Testis (tissue), 3 donors: ENCODE results near the gene DUSP22. TPM values are rescaled to one million over a fixed set of nuclear protein-coding genes. Genes with fewer than 3 reads are reported as not detected.
"Not testable (repeated sequence)": the region's sequence is repeated elsewhere in the genome, so short reads cannot be mapped to it uniquely, and the experiment has no call there.

Source experiments
- DNase-seq: peaks from one replicate; pipeline ENCODE4 v3.0.0-alpha.2; 2019
- H3K27ac ChIP-seq, 2 donors: fragments of 200-600 bp; sonication (generic); one replicate each; pipeline ENCODE4 v1.5.1; 2019
- H3K27me3 ChIP-seq: fragments of 200-600 bp; sonication (generic); one replicate; pipeline ENCODE4 v1.5.1; 2019
- H3K36me3 ChIP-seq: fragments of 200-600 bp; sonication (generic); one replicate; pipeline ENCODE4 v1.5.1; 2017; ENCODE audit warnings: low read depth; ENCODE audit errors: missing control alignments
- H3K4me1 ChIP-seq: fragments of 200-600 bp; sonication (generic); one replicate; pipeline ENCODE4 v1.5.1; 2019
- H3K4me3 ChIP-seq, 2 donors: fragments of 200-600 bp; sonication (generic); one replicate each; pipeline ENCODE4 v1.5.1; 2017 to 2019
- H3K9me3 ChIP-seq: fragments of 200-600 bp; sonication (generic); one replicate; pipeline ENCODE4 v1.5.1; 2017
- CTCF ChIP-seq, 3 experiments: fragments of 450-650 bp in 2 of 3; fragments of 200-600 bp in 1 of 3; sonication (generic) in 1 of 3; IDR thresholded peaks; one replicate each; pipeline ENCODE4 v1.5.1; 2016 to 2019; ENCODE audit warnings: antibody characterized with exemption in 3 of 3, mild to moderate bottlenecking in 2 of 3, moderate library complexity in 1 of 3
- POLR2A ChIP-seq: fragments of 450-650 bp; IDR thresholded peaks from one replicate; pipeline ENCODE4 v1.6.1; 2017; ENCODE audit warnings: antibody characterized with exemption, mild to moderate bottlenecking, moderate library complexity
- WGBS, 2 donors: methylation state at CpG; one replicate each; pipeline ENCODE4 v1.1.5; 2018; 5-methylcytosine and 5-hydroxymethylcytosine counted together
- intact Hi-C: fragments of 100-400 bp; cut with DNase I; formaldehyde crosslinking; loops from one replicate; pipeline ENCODE4 v1.15.1; 2023; ENCODE audit warnings: low total_unique reads
- polyA plus RNA-seq: library from polyadenylated mRNA; stranded (reverse); fragments of 350-450 nt; fragmentation: Illumina TruSeq; extraction: RNeasy Lipid Tissue Mini Kit (QIAGEN cat#74804); gene quantifications from one replicate; pipeline ENCODE4 v1.2.3, GENCODE V29; 2014; ENCODE audit warnings: low read depth, low replicate concordance; ENCODE audit not compliant: insufficient read depth
- total RNA-seq, 2 donors: library from RNA; depleted of rRNA; stranded (reverse); fragments of >200 nt; gene quantifications; one replicate each; pipeline ENCODE4 v1.2.3, GENCODE V29; 2016

The DUSP22 gene
- total and polyA plus RNA-seq, 3 donors from 2014 or later: 112 to 158 (median 129) TPM

GRCh38 chr6:282867-283416, 9.3 kb upstream of the DUSP22 start:
- DNase-seq: no peak
- intact Hi-C loops: no loop called here
- Histone ChIP-seq H3K4me1 (no peaks in the 10 kb centered on the region), H3K9me3 (no peaks in the 10 kb centered on the region), H3K27me3 (no peaks in the 10 kb centered on the region), H3K36me3 (no peaks in the 10 kb centered on the region), H3K4me3 (no peak overlapping the region), H3K27ac (no peak overlapping the region)
- TF ChIP-seq POLR2A (no peak), CTCF (IDR thresholded peaks at IDR 0.05) (no peak)
- 87% methylated on average over 14 of the region's 14 CpGs for WGBS, 2 donors

GRCh38 chr6:284486-284885, 7.8 kb upstream of the DUSP22 start:
- H3K4me3 ChIP-seq: no peak overlapping the region
- no peak overlapping the region for H3K27ac ChIP-seq
- H3K4me1 ChIP-seq: no peaks in the 10 kb centered on the region
- WGBS, 2 donors: 72 to 81% methylated on average over 4 of the region's 4 CpGs
- H3K9me3 ChIP-seq: no peaks in the 10 kb centered on the region
- H3K36me3 ChIP-seq: no peaks in the 10 kb centered on the region
- intact Hi-C loops: no loop called here
- TF ChIP-seq POLR2A (no peak), CTCF (IDR thresholded peaks at IDR 0.05) (no peak)
- DNase-seq: no peak
- H3K27me3 ChIP-seq: no peaks in the 10 kb centered on the region

GRCh38 chr6:285030-285771, 7.1 kb upstream of the DUSP22 start:
- no peak overlapping the region for H3K27ac ChIP-seq
- 89% methylated on average over 6 of the region's 6 CpGs for WGBS, 2 donors
- no peak overlapping the region for H3K4me3 ChIP-seq
- intact Hi-C loops: no loop called here
- TF ChIP-seq POLR2A (no peak), CTCF (IDR thresholded peaks at IDR 0.05) (no peak)
- no peaks in the 10 kb centered on the region for H3K36me3 ChIP-seq
- H3K27me3 ChIP-seq: no peaks in the 10 kb centered on the region
- no peak for DNase-seq
- no peaks in the 10 kb centered on the region for H3K4me1 ChIP-seq
- H3K9me3 ChIP-seq: no peaks in the 10 kb centered on the region

GRCh38 chr6:285902-286301, 6.4 kb upstream of the DUSP22 start:
- DNase-seq, intact Hi-C loops, H3K4me3 ChIP-seq, H3K4me1 ChIP-seq, H3K27ac ChIP-seq, H3K36me3 ChIP-seq, H3K27me3 ChIP-seq, H3K9me3 ChIP-seq: not testable (repeated sequence)
- 63 to 70% methylated on average over 5 of the region's 5 CpGs for WGBS, 2 donors

GRCh38 chr6:286681-287488, 5.4 kb upstream of the DUSP22 start:
- WGBS, 2 donors: 73 to 74% methylated on average over 10 of the region's 10 CpGs
- Histone ChIP-seq H3K36me3 (no peaks in the 10 kb centered on the region), H3K27me3 (no peaks in the 10 kb centered on the region), H3K27ac (no peak overlapping the region), H3K4me1 (peaks cover 5% of the 10 kb centered on the region), H3K9me3 (no peaks in the 10 kb centered on the region), H3K4me3 (no peak overlapping the region)
- DNase-seq: no peak
- intact Hi-C loops: no loop called here
- TF ChIP-seq POLR2A (no peak), CTCF (IDR thresholded peaks at IDR 0.05) (no peak)
